Glomerular endothelial cell (primary cell): ENCODE data around the gene SCGB1D4. TPM values are rescaled to one million over a fixed set of nuclear protein-coding genes. Genes with fewer than 3 reads are reported as not detected.

Experiments used
- DNase-seq: peaks from one replicate; pipeline ENCODE4 v3.0.0-alpha.2; 2011; ENCODE audit warnings: low read depth, low spot score; ENCODE audit errors: extremely low read depth
- total RNA-seq: library from RNA; depleted of rRNA; stranded (reverse); fragments of >200 nt; gene quantifications from 2 replicates; pipeline ENCODE4 v1.2.3, GENCODE V29; 2015

SCGB1D4 gene
- total RNA-seq, 1 donor from 2014 or later = not detected

DNA sequence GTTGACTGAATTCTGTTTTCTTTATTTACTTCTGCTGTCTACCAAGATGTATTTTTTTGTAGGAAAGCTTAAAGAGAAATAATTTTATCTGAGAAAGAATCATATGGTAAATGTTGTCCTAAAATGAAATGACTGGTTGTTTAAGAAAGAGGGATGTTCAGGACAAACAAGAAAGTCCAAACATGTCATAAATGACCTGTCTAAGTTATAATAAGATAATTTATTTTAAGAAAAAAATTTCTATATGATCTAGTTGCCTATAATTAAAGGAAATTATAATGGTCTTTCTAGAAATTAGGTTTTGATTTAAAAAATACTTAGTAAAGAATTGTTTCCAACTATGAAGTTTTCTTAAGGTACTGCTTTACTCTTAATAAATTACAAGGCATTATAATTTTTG is 18.4 kb downstream of the SCGB1D4 start:
- DNase-seq = no peak

DNA sequence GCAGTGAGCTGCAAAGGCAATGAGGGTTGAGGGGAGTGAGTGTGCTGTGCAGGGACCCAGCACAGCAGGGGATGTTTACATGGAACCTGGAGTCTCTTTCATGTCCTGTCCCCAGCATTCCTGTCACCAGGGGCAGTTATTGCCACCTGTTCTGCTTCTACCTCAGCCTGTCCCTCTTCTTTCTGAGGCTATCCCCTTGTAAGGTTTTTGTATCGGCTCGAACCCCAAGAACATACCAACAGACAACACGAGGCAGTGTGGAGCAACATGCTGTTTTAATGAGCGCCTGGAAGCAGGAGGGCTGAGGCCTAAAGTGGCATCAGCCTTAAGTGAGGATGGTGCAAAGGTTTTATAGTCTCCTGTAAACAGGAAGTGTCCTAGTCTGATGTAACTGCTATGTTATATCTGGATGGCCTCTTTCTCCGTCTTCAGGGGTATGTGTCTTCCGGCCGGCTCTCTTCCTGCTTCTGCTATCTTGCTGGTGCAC is 25.0 kb downstream of the SCGB1D4 start:
- no peak for DNase-seq

DNA sequence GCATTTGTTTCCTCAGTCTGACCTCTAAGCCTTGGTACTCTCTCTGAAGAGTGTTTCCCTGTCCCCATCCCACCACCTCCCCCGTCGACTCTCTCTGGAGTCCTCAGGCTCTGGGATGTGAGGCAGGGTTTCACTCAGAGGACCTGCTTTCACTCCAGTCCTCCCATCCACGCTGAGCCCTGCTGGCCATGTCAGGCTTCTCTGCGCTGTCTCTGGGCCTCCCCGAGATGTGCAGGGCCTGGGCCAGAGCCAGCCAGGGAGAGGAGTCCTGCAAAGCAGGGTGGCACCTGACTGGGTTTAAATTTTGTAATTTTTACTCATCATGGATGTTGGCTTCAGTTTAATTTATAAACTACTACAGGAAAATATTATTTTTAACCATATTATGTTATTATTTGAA is 25.6 kb downstream of the SCGB1D4 start:
- no peak for DNase-seq

DNA sequence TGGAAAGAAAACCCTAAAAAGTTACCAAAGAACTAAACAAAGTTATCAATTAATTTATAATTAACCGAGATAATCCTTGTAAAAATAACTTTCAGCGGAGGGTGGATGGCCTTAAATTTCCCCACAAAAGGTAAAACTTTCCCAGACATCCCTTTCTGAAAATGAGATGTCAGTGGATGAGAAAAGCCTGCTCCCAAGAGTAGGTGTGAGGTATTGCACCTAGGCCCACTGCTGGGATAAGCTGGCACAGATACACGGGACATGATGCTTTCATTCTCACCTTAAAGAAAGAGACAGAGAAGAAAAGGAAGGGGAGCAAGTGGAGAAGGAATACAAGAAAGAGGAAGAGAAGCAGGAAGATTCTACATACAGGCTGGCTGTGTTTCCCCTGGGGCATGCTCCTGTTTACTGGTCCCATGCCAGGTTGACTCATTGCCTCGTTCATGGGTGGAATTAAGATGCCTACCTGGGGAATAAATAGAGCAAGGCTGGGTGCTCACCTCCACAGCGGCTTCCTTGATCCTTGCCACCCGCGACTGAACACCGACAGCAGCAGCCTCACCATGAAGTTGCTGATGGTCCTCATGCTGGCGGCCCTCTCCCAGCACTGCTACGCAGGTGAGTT is 29.1 kb downstream of the SCGB1D4 start, which contains the start of gene SCGB2A2:
Gene SCGB2A2 (plus strand): TSS at position 505 of the 625 bp plus-strand sequence. CDS start 59 bp downstream, at position 564.
- no peak for DNase-seq

DNA sequence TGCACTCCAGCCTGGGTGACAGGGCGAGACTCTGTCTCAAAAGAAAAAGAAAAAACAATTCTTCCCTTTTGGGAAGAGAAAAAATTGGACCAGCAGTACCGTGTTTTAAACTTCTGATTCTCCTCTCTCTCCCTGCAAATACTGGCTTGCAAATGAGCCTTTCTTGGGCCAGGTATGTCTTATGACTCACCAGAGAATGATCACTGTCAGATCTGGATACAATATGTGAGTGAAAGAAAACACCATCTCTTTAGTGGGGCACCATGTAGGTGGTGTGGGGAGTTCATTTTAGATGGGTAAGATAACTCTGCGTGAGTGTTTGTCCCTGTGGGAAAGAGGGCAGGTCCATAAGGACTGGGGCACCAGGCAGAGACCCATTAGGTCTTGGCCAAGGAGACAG is 31.3 kb downstream of the SCGB1D4 start:
- no peak for DNase-seq

DNA sequence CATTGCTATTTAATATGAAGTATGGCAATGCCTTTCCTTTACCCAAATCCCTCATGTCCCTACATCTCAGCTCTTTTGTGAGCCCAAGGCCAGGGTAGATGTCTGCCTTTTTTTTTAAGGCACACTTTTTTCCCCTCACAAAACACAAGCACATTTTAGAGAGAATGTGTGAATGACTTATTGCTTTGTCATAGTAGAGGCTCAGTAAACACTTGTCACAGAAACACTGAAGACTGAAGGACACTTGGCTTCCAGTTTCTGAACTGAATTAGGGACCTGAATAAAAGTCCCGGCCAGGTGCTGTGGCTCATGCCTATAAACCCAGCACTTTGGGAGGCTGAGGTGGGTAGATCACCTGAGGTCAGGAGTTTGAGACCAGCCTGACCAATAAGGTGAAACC is 31.8 kb downstream of the SCGB1D4 start:
- DNase-seq = no peak

DNA sequence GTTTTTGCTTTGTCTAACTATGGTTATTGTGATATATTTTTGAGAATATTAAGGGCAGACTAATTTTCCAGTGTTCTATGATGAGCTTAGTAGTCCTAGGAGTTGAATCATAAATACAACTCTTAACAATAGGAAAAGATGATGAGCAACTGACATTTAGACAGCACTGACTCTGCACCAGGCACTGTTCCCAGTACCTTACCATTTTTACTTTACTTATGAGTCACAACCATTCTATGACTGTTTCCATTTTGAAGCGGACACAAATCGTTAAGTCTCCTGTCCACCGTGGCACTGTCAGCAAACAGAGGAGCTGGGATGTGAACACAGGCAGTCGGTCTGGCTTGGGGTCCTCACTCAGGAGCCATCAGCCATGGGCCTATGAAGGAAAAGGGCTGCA is 32.3 kb downstream of the SCGB1D4 start:
- DNase-seq = no peak

DNA sequence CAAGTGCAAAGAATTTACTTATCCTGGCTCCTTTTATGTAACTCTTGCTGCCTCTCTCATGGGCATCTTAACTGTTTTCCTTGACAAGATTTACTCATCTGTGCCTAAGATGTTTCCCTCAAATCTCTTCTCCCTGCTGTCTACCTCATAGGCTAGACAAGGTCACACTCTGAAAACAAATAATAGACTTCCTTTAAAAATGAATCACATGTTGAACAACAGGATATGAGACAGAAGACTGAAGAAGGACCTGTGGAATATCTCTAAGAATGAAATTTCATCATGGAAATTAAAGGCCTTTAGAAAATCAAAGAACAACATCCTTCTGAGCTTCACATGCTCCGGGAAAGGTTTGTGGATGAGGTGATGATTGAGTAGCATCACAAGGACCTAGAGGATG is 34.9 kb downstream of the SCGB1D4 start:
- DNase-seq = peak; percentile 34

DNA sequence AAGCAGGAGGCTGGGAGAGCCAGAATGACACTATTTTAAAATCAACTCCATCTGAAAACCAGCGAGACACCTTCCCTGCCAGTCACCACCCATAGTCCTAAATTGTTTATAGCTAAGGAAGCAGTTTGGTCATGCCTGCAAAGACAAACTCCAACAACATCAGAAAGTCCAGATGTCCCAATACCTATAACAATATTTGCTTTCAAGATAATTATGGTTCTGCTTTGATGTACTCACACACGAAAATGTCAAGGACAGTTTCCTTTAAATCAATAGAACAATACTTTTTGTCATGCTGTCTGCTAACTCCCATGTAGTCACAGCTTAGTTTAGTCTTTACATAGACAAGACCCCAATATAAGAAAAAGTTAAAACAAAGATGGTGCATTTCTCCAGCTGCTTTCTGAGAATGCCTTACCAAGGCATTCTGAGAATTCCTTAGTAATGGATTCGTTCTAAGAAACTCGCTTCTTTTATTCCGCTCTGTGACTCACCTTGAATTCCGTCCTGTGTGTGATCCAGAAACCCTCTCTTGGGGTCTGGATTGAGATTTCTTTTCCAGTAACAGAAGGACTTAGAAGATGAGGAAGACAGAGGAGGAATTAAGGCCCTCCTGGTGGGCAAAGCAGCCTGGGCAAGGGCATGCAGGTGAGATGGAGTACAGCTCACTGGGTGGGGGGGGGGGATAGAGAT is 38.5 kb downstream of the SCGB1D4 start:
- no peak for DNase-seq

DNA sequence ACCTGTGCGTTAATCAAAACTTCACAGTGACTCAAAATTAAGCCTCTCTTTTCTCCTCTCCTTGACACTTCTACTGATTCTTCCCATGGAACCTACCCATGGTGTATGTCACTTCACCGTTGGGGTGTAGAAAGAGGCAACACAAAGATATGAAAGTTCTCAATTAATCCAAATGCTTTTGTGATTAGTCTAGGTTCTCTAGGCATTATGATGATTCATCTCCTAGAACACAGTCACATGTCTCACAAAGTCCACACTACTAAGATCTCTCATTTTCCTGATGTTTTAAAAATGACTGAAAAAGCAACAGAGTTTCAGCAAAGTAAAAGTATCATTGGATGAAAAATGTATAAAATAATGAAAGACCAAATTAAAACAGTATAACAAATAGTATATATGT is 42.6 kb downstream of the SCGB1D4 start:
- DNase-seq = no peak

DNA sequence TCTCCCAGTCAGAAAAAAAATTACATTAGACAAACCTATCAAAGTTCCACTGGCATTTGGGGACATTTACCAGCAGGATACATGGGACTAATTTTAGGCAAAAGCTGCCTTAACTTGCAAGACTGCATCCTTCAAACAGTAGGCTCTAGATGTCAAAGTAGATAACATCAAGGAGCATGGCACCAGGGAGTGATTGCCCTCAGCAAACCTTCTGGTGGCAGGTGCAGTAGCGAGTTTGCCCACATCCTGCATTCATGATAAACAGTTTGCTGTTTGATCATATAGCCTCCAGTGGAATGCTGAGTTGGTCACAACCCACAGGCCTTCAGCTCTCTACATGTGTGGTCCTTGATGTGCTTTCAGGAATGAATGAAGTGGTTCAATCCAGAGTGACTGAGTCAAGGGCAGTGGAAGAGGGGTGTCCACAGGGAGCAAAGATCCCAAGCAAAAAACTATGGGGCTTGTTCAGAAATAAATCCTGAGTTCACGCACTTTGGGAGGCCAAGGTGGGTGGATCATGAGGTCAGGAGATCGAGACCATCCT is 44.8 kb downstream of the SCGB1D4 start:
- DNase-seq = no peak

DNA sequence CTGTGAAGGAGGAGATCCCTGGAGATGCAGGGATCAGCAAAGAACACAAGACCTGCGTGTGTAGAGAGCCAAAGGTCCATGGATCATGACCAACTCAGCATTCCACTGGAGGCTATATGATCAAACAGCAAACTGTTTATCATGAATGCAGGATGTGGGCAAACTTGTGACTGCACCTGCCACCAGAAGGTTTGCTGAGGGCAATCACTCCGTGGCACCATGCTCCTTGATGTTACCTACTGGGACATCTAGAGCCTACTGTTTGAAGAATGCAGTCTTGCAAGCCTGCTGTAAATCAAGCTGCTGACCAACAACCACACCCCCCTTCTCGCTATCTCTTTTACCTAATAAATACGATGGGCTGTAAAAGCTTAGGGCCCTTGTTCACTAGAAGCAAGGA is 47.2 kb downstream of the SCGB1D4 start:
- DNase-seq = no peak

Other genes with a start within 250 kb of the SCGB1D4 start
- gene INCENP, start 175.1 kb downstream of the SCGB1D4 start, total RNA-seq = 16.9 and 26.5 TPM in 2 replicates
- not detected in 2 replicates for gene SCGB1D1, start 108.9 kb downstream of the SCGB1D4 start, total RNA-seq
- gene SCGB2A1, start 90.4 kb downstream of the SCGB1D4 start, total RNA-seq = not detected in 2 replicates
- not detected in 2 replicates for gene SCGB1D2, start 56.8 kb downstream of the SCGB1D4 start, total RNA-seq
- gene SCGB2A2, start 28.9 kb downstream of the SCGB1D4 start, total RNA-seq = not detected in 2 replicates
- gene ASRGL1, start 38.4 kb upstream of the SCGB1D4 start, total RNA-seq = 7.8 and 41.4 TPM in 2 replicates
- not detected in 2 replicates for gene SCGB1A1, start 120.0 kb upstream of the SCGB1D4 start, total RNA-seq
- gene AHNAK, start 247.7 kb upstream of the SCGB1D4 start, total RNA-seq = 562 and 666 TPM in 2 replicates